A673 (cell line): Measurements from ENCODE around the gene NUDCD3.

Experiments
- EZH2 ChIP-seq: fragments of 200-600 bp; sonication (generic); IDR thresholded peaks from 2 replicates; pipeline ENCODE4 v1.6.1; 2017; ENCODE audit warnings: borderline replicate concordance, low read depth, mild to moderate bottlenecking, mixed read lengths, antibody characterized with exemption, low read length; ENCODE audit not compliant: poor library complexity, severe bottlenecking
- TF ChIP-seq, protein P1 (sequence below): fragments of 300-800, 200-600 bp; sonication (generic); conservative IDR thresholded peaks from 2 replicates; pipeline ENCODE4 v1.5.1; 2017; ENCODE audit warnings: low read depth, mild to moderate bottlenecking, antibody characterized with exemption, low read length, moderate library complexity, mixed read lengths

DNA sequence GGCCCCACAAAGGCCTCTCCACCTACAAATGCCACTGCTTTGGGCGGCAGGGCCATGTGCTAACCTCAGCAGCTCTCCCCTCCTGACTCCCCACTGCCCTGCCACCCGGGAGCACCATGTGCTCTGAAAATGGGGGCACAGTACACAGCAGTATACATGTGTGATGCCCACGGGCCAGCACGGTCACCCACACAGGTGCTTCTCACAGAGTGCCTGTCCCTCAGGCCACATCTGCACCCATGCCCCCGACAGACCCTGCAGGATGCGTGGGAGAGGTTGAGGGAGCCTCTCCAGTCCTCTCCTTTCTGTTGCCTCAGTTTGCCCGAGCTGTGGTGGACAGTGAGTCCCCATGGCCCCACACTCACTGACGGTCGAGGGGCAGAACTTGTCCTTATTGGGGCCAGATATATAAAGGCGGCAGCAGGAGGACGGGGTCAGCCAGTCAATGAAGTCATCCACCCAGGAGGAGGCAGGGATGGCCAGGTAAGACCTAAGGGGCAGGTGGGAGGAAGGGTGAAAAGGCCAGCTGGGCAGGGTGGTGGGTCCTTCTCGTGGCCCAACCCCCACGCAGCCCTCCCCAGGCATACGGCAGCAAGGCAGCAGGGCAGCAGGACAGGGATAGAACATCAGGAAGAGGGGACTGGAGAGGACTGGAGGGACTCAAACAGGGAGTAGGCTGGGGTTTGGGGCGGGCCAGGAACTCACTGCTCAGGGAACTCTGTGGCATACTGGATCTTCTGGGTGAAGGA lies 31.1 kb upstream of the NUDCD3 start:
- TF ChIP-seq EZH2 = no peak
- TF ChIP-seq, protein P1, sequence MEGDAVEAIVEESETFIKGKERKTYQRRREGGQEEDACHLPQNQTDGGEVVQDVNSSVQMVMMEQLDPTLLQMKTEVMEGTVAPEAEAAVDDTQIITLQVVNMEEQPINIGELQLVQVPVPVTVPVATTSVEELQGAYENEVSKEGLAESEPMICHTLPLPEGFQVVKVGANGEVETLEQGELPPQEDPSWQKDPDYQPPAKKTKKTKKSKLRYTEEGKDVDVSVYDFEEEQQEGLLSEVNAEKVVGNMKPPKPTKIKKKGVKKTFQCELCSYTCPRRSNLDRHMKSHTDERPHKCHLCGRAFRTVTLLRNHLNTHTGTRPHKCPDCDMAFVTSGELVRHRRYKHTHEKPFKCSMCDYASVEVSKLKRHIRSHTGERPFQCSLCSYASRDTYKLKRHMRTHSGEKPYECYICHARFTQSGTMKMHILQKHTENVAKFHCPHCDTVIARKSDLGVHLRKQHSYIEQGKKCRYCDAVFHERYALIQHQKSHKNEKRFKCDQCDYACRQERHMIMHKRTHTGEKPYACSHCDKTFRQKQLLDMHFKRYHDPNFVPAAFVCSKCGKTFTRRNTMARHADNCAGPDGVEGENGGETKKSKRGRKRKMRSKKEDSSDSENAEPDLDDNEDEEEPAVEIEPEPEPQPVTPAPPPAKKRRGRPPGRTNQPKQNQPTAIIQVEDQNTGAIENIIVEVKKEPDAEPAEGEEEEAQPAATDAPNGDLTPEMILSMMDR = no peak
